Activated CD8-positive, alpha-beta memory T cell treated with anti-CD3 and anti-CD28 coated beads, Interleukin-2, amount 50 U/mL, for 48 hours (primary cell): Measurements from ENCODE around the gene PTCH2.
"Not testable (repeated sequence)": the region's sequence is repeated elsewhere in the genome, so short reads cannot be mapped to it uniquely, and the experiment has no call there.

Source experiments
- DNase-seq: peaks from one replicate; pipeline ENCODE4 v3.0.0-alpha.2; 2020

Gene PTCH2

GRCh38 chr1:44819608-44820327 lies 23.3 kb downstream of the PTCH2 start:
- DNase-seq, result peak; percentile 94

GRCh38 chr1:44819196-44819607 lies 23.9 kb downstream of the PTCH2 start:
- no peak for DNase-seq

- no peak for DNase-seq
These were observed 25.1 kb downstream of the PTCH2 start for GRCh38 chr1:44817771-44818495.

GRCh38 chr1:44817307-44817706 lies 25.7 kb downstream of the PTCH2 start:
- DNase-seq, result no peak

GRCh38 chr1:44815926-44816325 lies 27.1 kb downstream of the PTCH2 start:
- not testable (repeated sequence) for DNase-seq

- DNase-seq, result no peak
These were observed 30.1 kb downstream of the PTCH2 start for GRCh38 chr1:44812822-44813543.

- DNase-seq, result no peak
These were observed 31.8 kb downstream of the PTCH2 start for GRCh38 chr1:44811234-44811633.

GRCh38 chr1:44810762-44811105 lies 32.3 kb downstream of the PTCH2 start:
- not testable (repeated sequence) for DNase-seq

GRCh38 chr1:44810101-44810761 lies 32.8 kb downstream of the PTCH2 start:
- no peak for DNase-seq

GRCh38 chr1:44808938-44809917 lies 33.8 kb downstream of the PTCH2 start:
- peak; percentile 88 for DNase-seq

- peak; percentile 89 for DNase-seq
These were observed 34.8 kb downstream of the PTCH2 start, which contains the start of gene BTBD19 for GRCh38 chr1:44808063-44808937. Gene BTBD19, plus strand, starts transcription at chr1:44808523. Its CDS starts 298 bp downstream, at chr1:44808821.

GRCh38 chr1:44807364-44808062 lies 35.5 kb downstream of the PTCH2 start:
- DNase-seq, result peak; percentile 91

GRCh38 chr1:44806704-44807363 lies 36.2 kb downstream of the PTCH2 start, which contains the start of gene DYNLT4:
Gene DYNLT4, minus strand, starts transcription at chr1:44807351. Its CDS starts 683 bp downstream, at chr1:44806668.
- DNase-seq, result no peak

- DNase-seq, result no peak
These were observed 36.9 kb downstream of the PTCH2 start for GRCh38 chr1:44806025-44806703.

- DNase-seq, result no peak
These were observed 37.6 kb downstream of the PTCH2 start for GRCh38 chr1:44805311-44806024.

GRCh38 chr1:44803312-44804095 lies 39.5 kb downstream of the PTCH2 start:
- DNase-seq, result peak; percentile 53

GRCh38 chr1:44803062-44803311 lies 40.1 kb downstream of the PTCH2 start:
- no peak for DNase-seq
